Vein endothelial cell (primary cell): ENCODE results near the gene ATP12A. TPM values are rescaled to one million over a fixed set of nuclear protein-coding genes. Genes with fewer than 3 reads are reported as not detected.

Source experiments
- small RNA-seq: library from RNA; depleted of rRNA; stranded (forward); fragments of <200 nt; gene quantifications from one replicate; pipeline ENCODE3, GENCODE V24; 2012
- total RNA-seq: library from RNA; depleted of rRNA; stranded (reverse); fragments of >200 nt; gene quantifications from 2 replicates; pipeline ENCODE4 v1.2.3, GENCODE V29; 2012

The ATP12A gene
- not detected in 2 replicates for total RNA-seq

DNA sequence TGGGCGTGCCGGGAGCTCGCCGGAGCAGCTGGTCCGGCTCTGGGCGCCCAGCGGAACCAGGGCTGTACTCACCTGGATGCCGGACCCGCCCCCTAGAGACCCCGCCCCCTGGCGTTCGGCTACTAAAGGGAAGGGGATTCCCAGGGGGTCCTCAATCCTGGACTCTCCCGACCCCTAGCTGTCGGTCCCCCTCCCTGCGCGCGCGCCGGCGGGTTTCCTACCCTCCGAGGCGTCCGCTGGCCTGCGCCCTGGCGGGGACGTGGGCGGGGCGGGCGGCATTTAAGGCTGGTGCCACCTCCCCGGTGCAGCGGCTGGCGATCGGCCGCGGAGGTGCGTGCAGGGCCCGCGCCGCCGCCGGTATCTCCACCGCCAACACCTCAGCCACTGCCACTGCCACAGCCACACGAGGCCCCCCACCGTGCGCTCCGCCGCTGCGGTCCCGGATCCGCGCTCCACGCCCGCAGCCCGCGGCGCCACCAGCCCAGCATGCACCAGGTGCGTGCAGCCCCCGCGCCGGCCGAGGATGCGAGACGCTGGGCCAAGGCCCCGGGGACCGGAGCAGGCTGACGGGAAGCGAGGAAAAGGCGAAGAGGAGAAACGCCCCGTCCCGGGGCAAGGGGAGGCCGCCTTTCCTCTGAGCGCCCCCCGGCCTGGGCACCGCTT, at the start of gene ATP12A:
Gene ATP12A (plus strand): TSS at position 151 of the 663 bp plus-strand sequence. CDS start 336 bp downstream, at position 487.

Small RNAs within 50 kb of the gene (small RNA-seq; reads per million reads assigned to genes)
- gene RNY1P7, result not detected

Other genes with a start within 250 kb of the ATP12A start
- gene PARP4, start 167.6 kb upstream of the ATP12A start, total RNA-seq, result 68.6 and 96.5 TPM in 2 replicates
- not detected in 2 replicates for gene RNF17, start 83.8 kb downstream of the ATP12A start, total RNA-seq